Measurements from ENCODE around the gene ZNF503.

The ZNF503 gene

GRCh38 chr10:75425291-75426079 lies 23.9 kb upstream of the ZNF503 start:
- TF ChIP-seq ZFX (IDR thresholded peaks at IDR 0.05) = no peak
- TF ChIP-seq, protein P1, sequence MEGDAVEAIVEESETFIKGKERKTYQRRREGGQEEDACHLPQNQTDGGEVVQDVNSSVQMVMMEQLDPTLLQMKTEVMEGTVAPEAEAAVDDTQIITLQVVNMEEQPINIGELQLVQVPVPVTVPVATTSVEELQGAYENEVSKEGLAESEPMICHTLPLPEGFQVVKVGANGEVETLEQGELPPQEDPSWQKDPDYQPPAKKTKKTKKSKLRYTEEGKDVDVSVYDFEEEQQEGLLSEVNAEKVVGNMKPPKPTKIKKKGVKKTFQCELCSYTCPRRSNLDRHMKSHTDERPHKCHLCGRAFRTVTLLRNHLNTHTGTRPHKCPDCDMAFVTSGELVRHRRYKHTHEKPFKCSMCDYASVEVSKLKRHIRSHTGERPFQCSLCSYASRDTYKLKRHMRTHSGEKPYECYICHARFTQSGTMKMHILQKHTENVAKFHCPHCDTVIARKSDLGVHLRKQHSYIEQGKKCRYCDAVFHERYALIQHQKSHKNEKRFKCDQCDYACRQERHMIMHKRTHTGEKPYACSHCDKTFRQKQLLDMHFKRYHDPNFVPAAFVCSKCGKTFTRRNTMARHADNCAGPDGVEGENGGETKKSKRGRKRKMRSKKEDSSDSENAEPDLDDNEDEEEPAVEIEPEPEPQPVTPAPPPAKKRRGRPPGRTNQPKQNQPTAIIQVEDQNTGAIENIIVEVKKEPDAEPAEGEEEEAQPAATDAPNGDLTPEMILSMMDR (conservative IDR thresholded peaks at IDR 0.05) = no peak
- no peak overlapping the region for H3K27ac ChIP-seq

DNA sequence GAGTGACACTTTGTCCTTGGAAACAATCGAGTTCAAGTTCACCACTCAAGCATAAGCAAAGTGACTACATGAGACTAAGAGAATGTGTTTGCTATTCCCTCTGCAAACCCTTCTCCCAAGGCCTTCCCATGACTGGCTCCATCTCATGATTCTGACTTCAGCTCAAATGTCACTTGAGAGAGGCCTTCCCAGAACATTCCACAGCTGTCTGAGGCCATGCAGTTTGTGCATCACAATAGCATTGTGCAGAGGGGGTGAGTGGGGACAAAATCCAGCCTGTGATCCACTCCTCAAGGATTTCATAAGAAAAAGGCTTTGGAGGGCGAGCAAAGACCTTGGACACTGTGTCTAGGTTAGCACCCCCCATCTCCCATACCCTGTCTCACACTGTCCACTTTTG lies 23.0 kb upstream of the ZNF503 start:
- no peak overlapping the region for H3K27ac ChIP-seq
- no peak for TF ChIP-seq ZFX (IDR thresholded peaks at IDR 0.05)
- TF ChIP-seq, protein P1 (conservative IDR thresholded peaks at IDR 0.05) = no peak

- TF ChIP-seq, protein P1 (conservative IDR thresholded peaks at IDR 0.05) = no peak
- no peak for TF ChIP-seq ZFX (IDR thresholded peaks at IDR 0.05)
- H3K27ac ChIP-seq = no peak overlapping the region
These were observed 21.3 kb upstream of the ZNF503 start for GRCh38 chr10:75422913-75423312.

GRCh38 chr10:75418712-75419111 lies 17.1 kb upstream of the ZNF503 start:
- TF ChIP-seq ZFX (IDR thresholded peaks at IDR 0.05) = no peak
- TF ChIP-seq, protein P1 (conservative IDR thresholded peaks at IDR 0.05) = no peak
- H3K27ac ChIP-seq = no peak overlapping the region

DNA sequence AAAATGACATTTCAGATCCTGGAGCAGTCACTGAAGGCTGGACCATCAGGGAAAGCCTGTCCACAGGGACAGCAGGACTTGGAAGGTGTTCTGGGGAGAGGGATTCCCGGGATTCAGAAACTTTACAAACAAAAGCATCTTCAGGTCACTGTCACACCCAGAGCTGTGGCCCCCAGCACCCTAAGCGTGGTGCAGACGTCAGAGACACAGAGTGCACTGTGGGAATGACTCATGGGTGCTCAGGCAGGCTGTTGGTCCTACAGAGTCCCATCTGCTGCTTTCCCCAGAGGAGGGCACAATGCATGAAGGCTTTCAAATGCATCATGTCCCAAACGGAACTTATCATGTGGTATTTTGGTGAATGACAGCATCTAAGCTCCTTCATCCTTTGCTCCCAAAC lies 16.7 kb upstream of the ZNF503 start:
- H3K27ac ChIP-seq = no peak overlapping the region
- no peak for TF ChIP-seq ZFX (IDR thresholded peaks at IDR 0.05)
- TF ChIP-seq, protein P1 (conservative IDR thresholded peaks at IDR 0.05) = no peak

- H3K27ac ChIP-seq = no peak overlapping the region
- no peak for TF ChIP-seq ZFX (IDR thresholded peaks at IDR 0.05)
- TF ChIP-seq, protein P1 (conservative IDR thresholded peaks at IDR 0.05) = no peak
These were observed 16.0 kb upstream of the ZNF503 start for GRCh38 chr10:75417522-75417927.

- H3K27ac ChIP-seq = no peak overlapping the region
- no peak for TF ChIP-seq ZFX (IDR thresholded peaks at IDR 0.05)
- TF ChIP-seq, protein P1 (conservative IDR thresholded peaks at IDR 0.05) = no peak
These were observed 13.0 kb upstream of the ZNF503 start for GRCh38 chr10:75414527-75414926.

All from C4-2B (cell line).